OCI-LY1 (cell line): ENCODE measurements around the gene DNAH8.

Experiments used
- H2AFZ ChIP-seq: fragments of 200-600 bp; sonication (generic), shearing (Covaris generic); 2 replicates; pipeline ENCODE4 v1.6.0; 2014; ENCODE audit warnings: antibody characterized with exemption, mild to moderate bottlenecking, low read length
- H3F3A ChIP-seq: fragments of 200-600 bp; sonication (generic), shearing (Covaris generic); 2 replicates; pipeline ENCODE4 v1.6.0; 2014; ENCODE audit warnings: mild to moderate bottlenecking, antibody characterized with exemption, low read length, moderate library complexity; ENCODE audit not compliant: insufficient read depth
- H3K27ac ChIP-seq: fragments of 200-600 bp; sonication (generic); 2 replicates; pipeline ENCODE4 v1.5.1; 2014; ENCODE audit warnings: low read length, mixed run types, mild to moderate bottlenecking, low read depth; ENCODE audit not compliant: poor library complexity, severe bottlenecking
- H3K27me3 ChIP-seq: fragments of 200-600 bp; sonication (generic); 2 replicates; pipeline ENCODE4 v1.6.0; 2014; ENCODE audit warnings: antibody characterized with exemption, mild to moderate bottlenecking, low read length, moderate library complexity; ENCODE audit not compliant: insufficient read depth
- H3K36me3 ChIP-seq: fragments of 200-600 bp; sonication (generic); 2 replicates; pipeline ENCODE4 v1.6.1; 2014; ENCODE audit warnings: mild to moderate bottlenecking, antibody characterized with exemption, low read length, moderate library complexity, mixed read lengths; ENCODE audit not compliant: insufficient read depth
- H3K4me1 ChIP-seq: fragments of 200-600 bp; sonication (generic); 2 replicates; pipeline ENCODE4 v1.5.1; 2014; ENCODE audit warnings: mild to moderate bottlenecking, low read length, moderate library complexity; ENCODE audit not compliant: insufficient read depth, severe bottlenecking
- H3K4me2 ChIP-seq: fragments of 200-600 bp; sonication (generic), shearing (Covaris generic); 2 replicates; pipeline ENCODE4 v1.6.1; 2014; ENCODE audit warnings: low read length
- H3K4me3 ChIP-seq: fragments of 200-600 bp; sonication (generic); 2 replicates; pipeline ENCODE4 v1.5.1; 2014; ENCODE audit warnings: low read length, low read depth, mild to moderate bottlenecking, mixed read lengths; ENCODE audit not compliant: poor library complexity, severe bottlenecking
- H3K79me2 ChIP-seq: fragments of 200-600 bp; shearing (Covaris generic); 2 replicates; pipeline ENCODE4 v1.6.1; 2016; ENCODE audit warnings: mixed run types, low read length, mixed read lengths; ENCODE audit not compliant: insufficient read depth
- H3K9ac ChIP-seq: fragments of 200-600 bp; sonication (generic), shearing (Covaris generic); 2 replicates; pipeline ENCODE4 v1.6.1; 2014; ENCODE audit warnings: mild to moderate bottlenecking, low read length, mixed read lengths
- H3K9me2 ChIP-seq: fragments of 200-600 bp; sonication (generic), shearing (Covaris generic); 2 replicates; pipeline ENCODE4 v1.6.1; 2014; ENCODE audit warnings: low read depth, mild to moderate bottlenecking, low read length, mixed read lengths
- H3K9me3 ChIP-seq: fragments of 200-600 bp; shearing (Covaris generic); 2 replicates; pipeline ENCODE4 v1.6.1; 2014; ENCODE audit warnings: low read length, mixed read lengths
- H4K20me1 ChIP-seq: fragments of 200-600 bp; sonication (generic), shearing (Covaris generic); 2 replicates; pipeline ENCODE4 v1.6.0; 2016; ENCODE audit warnings: mild to moderate bottlenecking, low read length; ENCODE audit not compliant: insufficient read depth
- CTCF ChIP-seq: fragments of 200-600 bp; sonication (generic), shearing (Covaris generic); IDR thresholded peaks from 2 replicates; pipeline ENCODE4 v1.5.1; 2017; ENCODE audit warnings: mild to moderate bottlenecking, antibody characterized with exemption, low read length, moderate library complexity, mixed read lengths
- EZH2 ChIP-seq: fragments of 200-600 bp; sonication (generic), shearing (Covaris generic); IDR thresholded peaks from 2 replicates; pipeline ENCODE4 v1.8.0; 2017; ENCODE audit warnings: borderline replicate concordance, mixed run types, mild to moderate bottlenecking, antibody characterized with exemption, low read length, moderate library complexity, mixed read lengths

The DNAH8 gene

GRCh38 chr6:39079197-39080125, 364.4 kb downstream of the DNAH8 start:
- H3K79me2 ChIP-seq, result no peaks in the 10 kb centered on the region
- no peaks in the 10 kb centered on the region for H3K27me3 ChIP-seq
- no peak overlapping the region for H3K4me3 ChIP-seq
- no peaks in the 10 kb centered on the region for H3K9me2 ChIP-seq
- H3K36me3 ChIP-seq, result no peaks in the 10 kb centered on the region
- no peak overlapping the region for H2AFZ ChIP-seq
- no peak for TF ChIP-seq CTCF
- no peak for TF ChIP-seq EZH2
- no peaks in the 10 kb centered on the region for H4K20me1 ChIP-seq
- H3F3A ChIP-seq, result no peaks in the 10 kb centered on the region
- H3K9ac ChIP-seq, result no peak overlapping the region
- H3K27ac ChIP-seq, result no peak overlapping the region
- no peaks in the 10 kb centered on the region for H3K9me3 ChIP-seq
- H3K4me2 ChIP-seq, result no peak overlapping the region
- no peaks in the 10 kb centered on the region for H3K4me1 ChIP-seq
